ENCODE measurements around the gene LRRN3.

DNA sequence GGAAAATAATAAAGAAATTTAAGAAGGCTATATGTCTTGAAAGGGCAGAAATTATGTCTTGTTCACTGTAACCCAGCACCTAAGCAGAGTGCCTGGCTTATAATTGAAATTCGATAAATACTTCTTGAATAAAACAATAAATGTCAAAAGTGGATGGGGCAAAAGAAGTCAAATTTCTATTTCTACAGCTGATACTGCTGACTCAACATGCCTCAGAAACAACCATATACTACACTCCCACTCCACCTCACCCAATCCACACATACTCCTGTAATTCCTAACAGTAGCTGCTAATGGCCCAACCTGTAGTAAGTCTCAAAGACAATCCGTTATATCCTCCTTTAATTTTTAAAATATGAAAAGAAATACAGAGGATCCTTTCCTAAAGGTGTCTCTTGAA, 48.1 kb upstream of the LRRN3 start:
- TF ChIP-seq, protein P1, sequence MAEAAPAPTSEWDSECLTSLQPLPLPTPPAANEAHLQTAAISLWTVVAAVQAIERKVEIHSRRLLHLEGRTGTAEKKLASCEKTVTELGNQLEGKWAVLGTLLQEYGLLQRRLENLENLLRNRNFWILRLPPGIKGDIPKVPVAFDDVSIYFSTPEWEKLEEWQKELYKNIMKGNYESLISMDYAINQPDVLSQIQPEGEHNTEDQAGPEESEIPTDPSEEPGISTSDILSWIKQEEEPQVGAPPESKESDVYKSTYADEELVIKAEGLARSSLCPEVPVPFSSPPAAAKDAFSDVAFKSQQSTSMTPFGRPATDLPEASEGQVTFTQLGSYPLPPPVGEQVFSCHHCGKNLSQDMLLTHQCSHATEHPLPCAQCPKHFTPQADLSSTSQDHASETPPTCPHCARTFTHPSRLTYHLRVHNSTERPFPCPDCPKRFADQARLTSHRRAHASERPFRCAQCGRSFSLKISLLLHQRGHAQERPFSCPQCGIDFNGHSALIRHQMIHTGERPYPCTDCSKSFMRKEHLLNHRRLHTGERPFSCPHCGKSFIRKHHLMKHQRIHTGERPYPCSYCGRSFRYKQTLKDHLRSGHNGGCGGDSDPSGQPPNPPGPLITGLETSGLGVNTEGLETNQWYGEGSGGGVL (tag by site-specific recombination; IDR thresholded peaks at IDR 0.05), result no peak
- TF ChIP-seq, protein P2, sequence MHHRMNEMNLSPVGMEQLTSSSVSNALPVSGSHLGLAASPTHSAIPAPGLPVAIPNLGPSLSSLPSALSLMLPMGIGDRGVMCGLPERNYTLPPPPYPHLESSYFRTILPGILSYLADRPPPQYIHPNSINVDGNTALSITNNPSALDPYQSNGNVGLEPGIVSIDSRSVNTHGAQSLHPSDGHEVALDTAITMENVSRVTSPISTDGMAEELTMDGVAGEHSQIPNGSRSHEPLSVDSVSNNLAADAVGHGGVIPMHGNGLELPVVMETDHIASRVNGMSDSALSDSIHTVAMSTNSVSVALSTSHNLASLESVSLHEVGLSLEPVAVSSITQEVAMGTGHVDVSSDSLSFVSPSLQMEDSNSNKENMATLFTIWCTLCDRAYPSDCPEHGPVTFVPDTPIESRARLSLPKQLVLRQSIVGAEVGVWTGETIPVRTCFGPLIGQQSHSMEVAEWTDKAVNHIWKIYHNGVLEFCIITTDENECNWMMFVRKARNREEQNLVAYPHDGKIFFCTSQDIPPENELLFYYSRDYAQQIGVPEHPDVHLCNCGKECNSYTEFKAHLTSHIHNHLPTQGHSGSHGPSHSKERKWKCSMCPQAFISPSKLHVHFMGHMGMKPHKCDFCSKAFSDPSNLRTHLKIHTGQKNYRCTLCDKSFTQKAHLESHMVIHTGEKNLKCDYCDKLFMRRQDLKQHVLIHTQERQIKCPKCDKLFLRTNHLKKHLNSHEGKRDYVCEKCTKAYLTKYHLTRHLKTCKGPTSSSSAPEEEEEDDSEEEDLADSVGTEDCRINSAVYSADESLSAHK (tag by site-specific recombination; IDR thresholded peaks at IDR 0.05), result no peak
- TF ChIP-seq, protein P3, sequence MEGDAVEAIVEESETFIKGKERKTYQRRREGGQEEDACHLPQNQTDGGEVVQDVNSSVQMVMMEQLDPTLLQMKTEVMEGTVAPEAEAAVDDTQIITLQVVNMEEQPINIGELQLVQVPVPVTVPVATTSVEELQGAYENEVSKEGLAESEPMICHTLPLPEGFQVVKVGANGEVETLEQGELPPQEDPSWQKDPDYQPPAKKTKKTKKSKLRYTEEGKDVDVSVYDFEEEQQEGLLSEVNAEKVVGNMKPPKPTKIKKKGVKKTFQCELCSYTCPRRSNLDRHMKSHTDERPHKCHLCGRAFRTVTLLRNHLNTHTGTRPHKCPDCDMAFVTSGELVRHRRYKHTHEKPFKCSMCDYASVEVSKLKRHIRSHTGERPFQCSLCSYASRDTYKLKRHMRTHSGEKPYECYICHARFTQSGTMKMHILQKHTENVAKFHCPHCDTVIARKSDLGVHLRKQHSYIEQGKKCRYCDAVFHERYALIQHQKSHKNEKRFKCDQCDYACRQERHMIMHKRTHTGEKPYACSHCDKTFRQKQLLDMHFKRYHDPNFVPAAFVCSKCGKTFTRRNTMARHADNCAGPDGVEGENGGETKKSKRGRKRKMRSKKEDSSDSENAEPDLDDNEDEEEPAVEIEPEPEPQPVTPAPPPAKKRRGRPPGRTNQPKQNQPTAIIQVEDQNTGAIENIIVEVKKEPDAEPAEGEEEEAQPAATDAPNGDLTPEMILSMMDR (tag by site-specific recombination; IDR thresholded peaks at IDR 0.05), result no peak
- TF ChIP-seq, protein P4, sequence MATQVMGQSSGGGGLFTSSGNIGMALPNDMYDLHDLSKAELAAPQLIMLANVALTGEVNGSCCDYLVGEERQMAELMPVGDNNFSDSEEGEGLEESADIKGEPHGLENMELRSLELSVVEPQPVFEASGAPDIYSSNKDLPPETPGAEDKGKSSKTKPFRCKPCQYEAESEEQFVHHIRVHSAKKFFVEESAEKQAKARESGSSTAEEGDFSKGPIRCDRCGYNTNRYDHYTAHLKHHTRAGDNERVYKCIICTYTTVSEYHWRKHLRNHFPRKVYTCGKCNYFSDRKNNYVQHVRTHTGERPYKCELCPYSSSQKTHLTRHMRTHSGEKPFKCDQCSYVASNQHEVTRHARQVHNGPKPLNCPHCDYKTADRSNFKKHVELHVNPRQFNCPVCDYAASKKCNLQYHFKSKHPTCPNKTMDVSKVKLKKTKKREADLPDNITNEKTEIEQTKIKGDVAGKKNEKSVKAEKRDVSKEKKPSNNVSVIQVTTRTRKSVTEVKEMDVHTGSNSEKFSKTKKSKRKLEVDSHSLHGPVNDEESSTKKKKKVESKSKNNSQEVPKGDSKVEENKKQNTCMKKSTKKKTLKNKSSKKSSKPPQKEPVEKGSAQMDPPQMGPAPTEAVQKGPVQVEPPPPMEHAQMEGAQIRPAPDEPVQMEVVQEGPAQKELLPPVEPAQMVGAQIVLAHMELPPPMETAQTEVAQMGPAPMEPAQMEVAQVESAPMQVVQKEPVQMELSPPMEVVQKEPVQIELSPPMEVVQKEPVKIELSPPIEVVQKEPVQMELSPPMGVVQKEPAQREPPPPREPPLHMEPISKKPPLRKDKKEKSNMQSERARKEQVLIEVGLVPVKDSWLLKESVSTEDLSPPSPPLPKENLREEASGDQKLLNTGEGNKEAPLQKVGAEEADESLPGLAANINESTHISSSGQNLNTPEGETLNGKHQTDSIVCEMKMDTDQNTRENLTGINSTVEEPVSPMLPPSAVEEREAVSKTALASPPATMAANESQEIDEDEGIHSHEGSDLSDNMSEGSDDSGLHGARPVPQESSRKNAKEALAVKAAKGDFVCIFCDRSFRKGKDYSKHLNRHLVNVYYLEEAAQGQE (tag by site-specific recombination; IDR thresholded peaks at IDR 0.05), result no peak
- TF ChIP-seq ZNF341 (tag by site-specific recombination; IDR thresholded peaks at IDR 0.05; ENCODE audit: low read depth) (no peak), ZNF561 (tag by site-specific recombination; IDR thresholded peaks at IDR 0.05; ENCODE audit: borderline replicate concordance) (no peak), ZFP37 (tag by site-specific recombination; IDR thresholded peaks at IDR 0.05) (no peak), ZNF266 (tag by site-specific recombination; IDR thresholded peaks at IDR 0.05; ENCODE audit: low read depth) (no peak), ZNF354C (tag by site-specific recombination; IDR thresholded peaks at IDR 0.05; ENCODE audit: borderline replicate concordance, low read depth) (no peak), SP2 (tag by site-specific recombination; IDR thresholded peaks at IDR 0.05) (no peak), ZNF785 (tag by site-specific recombination; IDR thresholded peaks at IDR 0.05) (no peak), ZNF184 (tag by site-specific recombination; IDR thresholded peaks at IDR 0.05) (no peak), ZBTB21 (tag by site-specific recombination; IDR thresholded peaks at IDR 0.05) (no peak)
- TF ChIP-seq, protein P5, sequence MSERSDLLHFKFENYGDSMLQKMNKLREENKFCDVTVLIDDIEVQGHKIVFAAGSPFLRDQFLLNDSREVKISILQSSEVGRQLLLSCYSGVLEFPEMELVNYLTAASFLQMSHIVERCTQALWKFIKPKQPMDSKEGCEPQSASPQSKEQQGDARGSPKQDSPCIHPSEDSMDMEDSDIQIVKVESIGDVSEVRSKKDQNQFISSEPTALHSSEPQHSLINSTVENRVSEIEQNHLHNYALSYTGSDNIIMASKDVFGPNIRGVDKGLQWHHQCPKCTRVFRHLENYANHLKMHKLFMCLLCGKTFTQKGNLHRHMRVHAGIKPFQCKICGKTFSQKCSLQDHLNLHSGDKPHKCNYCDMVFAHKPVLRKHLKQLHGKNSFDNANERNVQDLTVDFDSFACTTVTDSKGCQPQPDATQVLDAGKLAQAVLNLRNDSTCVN (tag by site-specific recombination; optimal IDR thresholded peaks at IDR 0.05), result no peak
